GM23338 (cell line): Measurements from ENCODE around the gene KRTAP4-16. TPM values are rescaled to one million over a fixed set of nuclear protein-coding genes. Genes with fewer than 3 reads are reported as not detected.

ENCODE experiments used
- EZH2 ChIP-seq: fragments of 200-600 bp; sonication (generic); IDR thresholded peaks from one replicate; pipeline ENCODE4 v1.8.0; 2017; ENCODE audit warnings: antibody characterized with exemption, mild to moderate bottlenecking, low read depth; ENCODE audit not compliant: unreplicated experiment
- NANOG ChIP-seq: IDR thresholded peaks from 2 replicates; pipeline ENCODE4 v1.6.1; 2016; ENCODE audit warnings: antibody characterized with exemption, borderline replicate concordance
- POLR2AphosphoS5 ChIP-seq: IDR thresholded peaks from 2 replicates; pipeline ENCODE4 v1.6.1; 2016; ENCODE audit warnings: antibody characterized with exemption, low read depth
- ZNF462 ChIP-seq: fragments of 250-450 bp; sonication (Bioruptor Pico); IDR thresholded peaks from 2 replicates; pipeline ENCODE4 v1.5.0; 2020; ENCODE audit warnings: mild to moderate bottlenecking, moderate library complexity
- polyA plus RNA-seq: library from polyadenylated mRNA; unstranded; fragments of >200 nt; fragmentation: Nextera tagmentation; extraction: Ambion mirVana; gene quantifications from 2 replicates; pipeline ENCODE4 v1.2.1, GENCODE V29; 2016
- total RNA-seq: library from RNA; depleted of rRNA; stranded (reverse); fragments of >200 nt; shearing (Covaris generic); gene quantifications from 2 replicates; pipeline ENCODE4 v1.2.3, GENCODE V29; 2014
- TF ChIP-seq, protein P1 (sequence below), 2 experiments: fragments of 200-600 bp in 1 of 2; sonication (generic) in 1 of 2; conservative IDR thresholded peaks; 2 replicates each; pipeline versions ENCODE4 v1.5.1 to v1.6.1; 2016 to 2017; ENCODE audit warnings: antibody characterized with exemption in 2 of 2, low read depth in 2 of 2, mild to moderate bottlenecking in 2 of 2, moderate library complexity in 1 of 2
- TF ChIP-seq, protein P2 (sequence below): IDR thresholded peaks from one replicate; pipeline ENCODE4 v1.6.1; 2018; ENCODE audit warnings: antibody characterized with exemption; ENCODE audit not compliant: unreplicated experiment

KRTAP4-16 gene
- total and polyA plus RNA-seq, 2 experiments from 2014 or later, result not detected

DNA sequence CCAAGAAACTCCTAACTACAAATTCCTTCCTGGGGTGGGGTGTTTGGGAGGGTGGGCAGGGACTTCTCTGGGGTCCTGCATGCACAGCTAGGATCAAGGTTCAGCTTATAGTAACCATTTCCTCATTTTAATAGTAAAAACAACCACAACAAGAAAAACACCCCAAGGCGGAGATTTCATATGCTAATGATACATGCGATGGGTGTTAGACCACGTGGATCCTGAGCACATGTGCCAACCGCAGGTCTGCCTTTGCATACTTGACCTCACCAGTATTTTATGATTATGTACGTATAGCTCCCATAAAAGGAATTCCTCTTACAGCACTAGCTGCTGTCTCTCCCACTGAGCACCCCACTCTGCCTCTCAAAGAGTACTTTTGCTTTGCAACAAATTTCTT is 14.3 kb upstream of the KRTAP4-16 start (continued):
- TF ChIP-seq ZNF462 (CRISPR knock-in tag) (no peak), NANOG (no peak), POLR2AphosphoS5 (no peak), EZH2 (no peak)
- TF ChIP-seq, protein P1, sequence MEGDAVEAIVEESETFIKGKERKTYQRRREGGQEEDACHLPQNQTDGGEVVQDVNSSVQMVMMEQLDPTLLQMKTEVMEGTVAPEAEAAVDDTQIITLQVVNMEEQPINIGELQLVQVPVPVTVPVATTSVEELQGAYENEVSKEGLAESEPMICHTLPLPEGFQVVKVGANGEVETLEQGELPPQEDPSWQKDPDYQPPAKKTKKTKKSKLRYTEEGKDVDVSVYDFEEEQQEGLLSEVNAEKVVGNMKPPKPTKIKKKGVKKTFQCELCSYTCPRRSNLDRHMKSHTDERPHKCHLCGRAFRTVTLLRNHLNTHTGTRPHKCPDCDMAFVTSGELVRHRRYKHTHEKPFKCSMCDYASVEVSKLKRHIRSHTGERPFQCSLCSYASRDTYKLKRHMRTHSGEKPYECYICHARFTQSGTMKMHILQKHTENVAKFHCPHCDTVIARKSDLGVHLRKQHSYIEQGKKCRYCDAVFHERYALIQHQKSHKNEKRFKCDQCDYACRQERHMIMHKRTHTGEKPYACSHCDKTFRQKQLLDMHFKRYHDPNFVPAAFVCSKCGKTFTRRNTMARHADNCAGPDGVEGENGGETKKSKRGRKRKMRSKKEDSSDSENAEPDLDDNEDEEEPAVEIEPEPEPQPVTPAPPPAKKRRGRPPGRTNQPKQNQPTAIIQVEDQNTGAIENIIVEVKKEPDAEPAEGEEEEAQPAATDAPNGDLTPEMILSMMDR (conservative IDR thresholded peaks at IDR 0.05; ENCODE audit: low read depth in 2 of 2), result no peak
- TF ChIP-seq, protein P2, sequence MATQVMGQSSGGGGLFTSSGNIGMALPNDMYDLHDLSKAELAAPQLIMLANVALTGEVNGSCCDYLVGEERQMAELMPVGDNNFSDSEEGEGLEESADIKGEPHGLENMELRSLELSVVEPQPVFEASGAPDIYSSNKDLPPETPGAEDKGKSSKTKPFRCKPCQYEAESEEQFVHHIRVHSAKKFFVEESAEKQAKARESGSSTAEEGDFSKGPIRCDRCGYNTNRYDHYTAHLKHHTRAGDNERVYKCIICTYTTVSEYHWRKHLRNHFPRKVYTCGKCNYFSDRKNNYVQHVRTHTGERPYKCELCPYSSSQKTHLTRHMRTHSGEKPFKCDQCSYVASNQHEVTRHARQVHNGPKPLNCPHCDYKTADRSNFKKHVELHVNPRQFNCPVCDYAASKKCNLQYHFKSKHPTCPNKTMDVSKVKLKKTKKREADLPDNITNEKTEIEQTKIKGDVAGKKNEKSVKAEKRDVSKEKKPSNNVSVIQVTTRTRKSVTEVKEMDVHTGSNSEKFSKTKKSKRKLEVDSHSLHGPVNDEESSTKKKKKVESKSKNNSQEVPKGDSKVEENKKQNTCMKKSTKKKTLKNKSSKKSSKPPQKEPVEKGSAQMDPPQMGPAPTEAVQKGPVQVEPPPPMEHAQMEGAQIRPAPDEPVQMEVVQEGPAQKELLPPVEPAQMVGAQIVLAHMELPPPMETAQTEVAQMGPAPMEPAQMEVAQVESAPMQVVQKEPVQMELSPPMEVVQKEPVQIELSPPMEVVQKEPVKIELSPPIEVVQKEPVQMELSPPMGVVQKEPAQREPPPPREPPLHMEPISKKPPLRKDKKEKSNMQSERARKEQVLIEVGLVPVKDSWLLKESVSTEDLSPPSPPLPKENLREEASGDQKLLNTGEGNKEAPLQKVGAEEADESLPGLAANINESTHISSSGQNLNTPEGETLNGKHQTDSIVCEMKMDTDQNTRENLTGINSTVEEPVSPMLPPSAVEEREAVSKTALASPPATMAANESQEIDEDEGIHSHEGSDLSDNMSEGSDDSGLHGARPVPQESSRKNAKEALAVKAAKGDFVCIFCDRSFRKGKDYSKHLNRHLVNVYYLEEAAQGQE, result no peak
